Esophagus squamous epithelium (tissue), 4 donors: ENCODE data around the gene PTOV1.

Experiments used
- POLR2A ChIP-seq, 4 donors: fragments of 450-650 bp; IDR thresholded peaks; one replicate each; pipeline ENCODE4 v1.6.1; 2017; ENCODE audit warnings: antibody characterized with exemption in 4 of 4, mild to moderate bottlenecking in 4 of 4, moderate library complexity in 3 of 4
- TF ChIP-seq, protein P1 (sequence below), 6 experiments: fragments of 450-650 bp in 4 of 6; fragments of 200-600 bp in 2 of 6; sonication (generic) in 2 of 6; IDR thresholded peaks; one replicate each; pipeline ENCODE4 v1.5.1; 2016 to 2019; ENCODE audit warnings: antibody characterized with exemption in 6 of 6, mild to moderate bottlenecking in 4 of 6, moderate library complexity in 4 of 6

DNA sequence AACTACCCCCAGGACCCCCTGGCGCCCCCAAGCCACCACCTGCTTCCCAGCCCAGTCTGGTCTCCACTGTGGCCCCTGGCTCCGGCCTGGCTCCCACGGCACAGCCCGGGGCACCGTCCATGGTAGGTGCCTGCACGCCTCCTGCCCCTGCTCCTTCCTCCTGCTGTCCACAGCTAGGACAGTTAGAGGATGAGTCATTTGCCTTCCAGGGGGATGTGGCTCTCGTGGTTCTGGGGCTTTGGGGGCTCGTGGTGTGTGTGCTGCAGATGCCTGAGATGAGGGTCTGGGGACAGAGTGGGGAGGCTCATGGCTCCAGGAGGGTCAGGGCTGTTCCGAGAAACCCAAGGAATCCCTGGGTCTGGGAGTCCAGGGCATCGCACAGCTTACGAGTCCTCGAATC is 20.2 kb upstream of the PTOV1 start:
- TF ChIP-seq, protein P1, sequence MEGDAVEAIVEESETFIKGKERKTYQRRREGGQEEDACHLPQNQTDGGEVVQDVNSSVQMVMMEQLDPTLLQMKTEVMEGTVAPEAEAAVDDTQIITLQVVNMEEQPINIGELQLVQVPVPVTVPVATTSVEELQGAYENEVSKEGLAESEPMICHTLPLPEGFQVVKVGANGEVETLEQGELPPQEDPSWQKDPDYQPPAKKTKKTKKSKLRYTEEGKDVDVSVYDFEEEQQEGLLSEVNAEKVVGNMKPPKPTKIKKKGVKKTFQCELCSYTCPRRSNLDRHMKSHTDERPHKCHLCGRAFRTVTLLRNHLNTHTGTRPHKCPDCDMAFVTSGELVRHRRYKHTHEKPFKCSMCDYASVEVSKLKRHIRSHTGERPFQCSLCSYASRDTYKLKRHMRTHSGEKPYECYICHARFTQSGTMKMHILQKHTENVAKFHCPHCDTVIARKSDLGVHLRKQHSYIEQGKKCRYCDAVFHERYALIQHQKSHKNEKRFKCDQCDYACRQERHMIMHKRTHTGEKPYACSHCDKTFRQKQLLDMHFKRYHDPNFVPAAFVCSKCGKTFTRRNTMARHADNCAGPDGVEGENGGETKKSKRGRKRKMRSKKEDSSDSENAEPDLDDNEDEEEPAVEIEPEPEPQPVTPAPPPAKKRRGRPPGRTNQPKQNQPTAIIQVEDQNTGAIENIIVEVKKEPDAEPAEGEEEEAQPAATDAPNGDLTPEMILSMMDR (IDR thresholded peaks at IDR 0.05) = no peak
- no peak for TF ChIP-seq POLR2A (IDR thresholded peaks at IDR 0.05)
